GM18907 (cell line): Measurements from ENCODE around the gene LTBP1.

Source experiments
- ATAC-seq: cut with Tn5 transposase; IDR thresholded peaks from one replicate; pipeline ENCODE4 v1.9.1; 2021; ENCODE audit warnings: mild to moderate bottlenecking, moderate library complexity; ENCODE audit not compliant: unreplicated experiment

The LTBP1 gene

DNA sequence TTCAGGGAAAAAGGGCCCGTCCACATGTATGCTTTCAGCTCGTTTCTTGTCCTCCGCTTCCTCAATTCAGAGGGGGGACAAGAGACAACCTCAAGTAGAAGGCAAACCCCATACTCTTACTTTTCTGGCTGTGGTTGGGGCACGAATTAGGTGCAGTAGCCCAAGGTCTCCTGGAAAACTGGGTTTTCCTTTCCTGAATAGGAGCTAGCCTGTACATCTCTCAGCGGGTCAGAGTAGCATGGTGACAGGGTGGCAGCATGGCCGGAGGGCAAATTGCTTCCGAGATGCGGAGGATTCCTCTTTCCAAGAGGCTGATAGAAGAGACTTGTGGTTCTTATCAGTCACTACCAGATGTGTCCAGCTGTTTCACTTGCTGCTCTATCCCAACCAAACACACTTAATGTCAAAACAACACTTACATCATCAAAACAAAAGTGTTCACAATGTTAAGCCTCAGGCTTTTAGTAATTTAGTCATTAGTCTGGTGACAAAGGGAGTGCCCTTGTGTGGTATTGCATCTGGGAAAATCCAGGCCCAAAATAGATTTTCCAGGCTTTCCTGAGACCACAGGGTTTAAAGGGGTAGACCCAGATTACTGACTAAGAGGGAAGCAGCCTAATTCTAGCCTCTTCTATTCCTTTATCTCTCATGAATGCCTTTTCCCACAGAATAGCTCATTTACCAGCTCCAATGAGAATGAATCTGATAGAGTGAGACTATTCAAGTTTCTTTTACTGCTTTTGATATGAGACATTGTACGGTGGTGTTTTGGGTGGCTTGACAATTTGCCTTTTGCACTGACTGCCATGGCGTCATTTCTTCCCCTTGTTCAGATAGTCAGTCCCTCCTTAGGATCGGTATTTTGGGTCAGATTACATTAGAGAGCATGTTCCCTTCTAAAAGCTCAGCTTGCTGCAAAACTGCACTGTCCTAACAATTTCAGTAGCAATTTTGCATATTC lies 162.0 kb downstream of the LTBP1 start:
- no peak for ATAC-seq

GRCh38 chr2:33110461-33110860 lies 163.7 kb downstream of the LTBP1 start:
- ATAC-seq = no peak

- no peak for ATAC-seq
These were observed 164.3 kb downstream of the LTBP1 start for GRCh38 chr2:33111002-33111446.

GRCh38 chr2:33115196-33115595 lies 168.4 kb downstream of the LTBP1 start:
- no peak for ATAC-seq

- ATAC-seq = no peak
These were observed 169.0 kb downstream of the LTBP1 start for GRCh38 chr2:33115728-33116127.

GRCh38 chr2:33116799-33117198 lies 170.0 kb downstream of the LTBP1 start:
- ATAC-seq = no peak

DNA sequence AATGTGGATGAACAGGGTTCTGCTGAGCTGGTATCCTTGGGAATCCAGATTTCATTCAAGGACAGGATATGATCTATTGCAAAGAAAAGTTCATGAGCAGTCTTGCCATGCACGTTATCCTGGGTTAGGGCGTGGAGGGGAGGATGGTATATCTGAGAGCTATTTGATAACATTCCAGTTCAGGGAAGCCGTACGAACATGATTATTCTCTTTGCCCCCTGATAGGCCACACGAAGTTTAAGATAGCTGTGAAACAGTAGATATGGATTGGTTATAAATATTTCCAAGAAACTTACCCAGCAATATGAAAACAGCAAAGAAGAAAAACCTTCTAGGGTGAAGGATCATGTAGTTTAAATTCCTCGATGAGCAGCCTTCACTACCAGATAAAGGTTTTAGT lies 171.9 kb downstream of the LTBP1 start:
- ATAC-seq = no peak

GRCh38 chr2:33121416-33121815 lies 174.7 kb downstream of the LTBP1 start:
- no peak for ATAC-seq

DNA sequence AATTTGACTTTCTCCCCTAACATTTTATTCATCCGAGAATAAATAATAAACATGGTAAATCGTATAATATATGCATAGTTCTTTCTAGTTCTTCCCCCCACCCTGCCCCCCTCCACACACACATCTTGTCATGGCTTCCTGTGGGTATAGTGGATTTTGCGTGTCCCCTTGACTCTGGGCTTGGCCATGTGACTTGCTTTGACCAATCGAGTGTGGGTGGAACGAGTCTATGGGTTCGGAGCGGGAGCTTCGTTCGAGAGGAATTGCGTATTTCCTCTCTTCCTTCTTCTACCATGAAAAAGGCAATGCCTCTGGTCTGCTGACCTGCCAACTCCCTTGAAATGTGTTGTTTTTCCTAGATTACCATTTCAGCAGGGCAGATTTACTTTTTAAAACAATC lies 175.2 kb downstream of the LTBP1 start:
- ATAC-seq = no peak

DNA sequence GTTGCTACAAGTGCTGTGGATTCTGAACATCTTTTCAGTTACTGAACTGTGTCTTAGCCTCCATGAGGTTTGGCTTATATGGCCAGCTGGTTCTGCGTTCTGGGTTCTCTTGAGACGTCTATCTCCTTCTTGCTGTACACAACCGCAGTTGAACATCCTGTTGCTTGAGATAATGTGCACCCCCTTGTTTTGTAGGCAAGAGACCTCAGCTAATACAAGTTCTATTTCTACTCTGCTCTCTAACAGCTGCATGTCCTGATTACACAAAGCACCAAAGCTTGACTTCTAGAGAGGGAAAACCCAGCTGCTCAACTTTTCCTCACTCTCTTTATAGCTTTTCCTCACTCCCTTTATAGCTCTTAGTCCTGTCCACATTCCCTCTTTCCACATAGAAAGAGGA lies 176.0 kb downstream of the LTBP1 start:
- ATAC-seq = no peak

DNA sequence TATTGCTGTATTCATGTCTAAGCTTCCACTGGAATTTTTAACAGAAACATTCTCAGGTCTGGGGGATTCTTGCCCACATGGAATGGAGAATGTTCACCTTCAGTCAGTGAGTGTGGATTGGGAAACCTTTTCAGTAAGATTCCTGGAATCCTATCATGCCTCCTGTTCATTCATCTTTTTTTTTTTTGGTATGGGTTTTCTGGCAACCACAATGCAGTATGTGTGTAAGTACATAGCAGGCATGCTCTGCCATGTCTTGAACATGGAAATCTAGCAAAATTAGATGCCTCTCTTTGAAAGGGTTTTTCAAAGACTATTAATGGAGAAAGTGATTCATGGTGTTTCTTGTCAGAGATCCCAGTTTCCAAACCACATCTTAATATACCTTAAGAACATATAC lies 176.5 kb downstream of the LTBP1 start:
- ATAC-seq = no peak

DNA sequence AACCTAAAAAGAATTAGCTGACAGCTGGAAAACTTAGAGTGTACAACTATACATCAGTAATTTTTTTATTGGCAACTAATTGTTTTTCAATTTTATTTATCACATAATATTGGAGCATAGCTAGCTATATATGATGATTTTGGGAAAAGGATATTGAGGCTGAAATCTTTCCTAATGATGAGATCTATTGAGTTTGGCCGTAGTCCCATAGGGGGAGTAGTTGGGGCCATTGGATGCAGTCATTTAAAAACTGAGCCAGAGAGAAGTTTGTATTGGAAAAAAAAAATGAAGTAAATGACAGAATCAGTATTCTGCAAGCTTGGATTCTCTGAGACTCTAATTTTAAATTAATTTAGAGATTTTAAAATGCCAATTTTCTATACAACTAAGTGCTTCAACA lies 179.8 kb downstream of the LTBP1 start:
- no peak for ATAC-seq

- no peak for ATAC-seq
These were observed 180.2 kb downstream of the LTBP1 start for GRCh38 chr2:33126958-33127357.

DNA sequence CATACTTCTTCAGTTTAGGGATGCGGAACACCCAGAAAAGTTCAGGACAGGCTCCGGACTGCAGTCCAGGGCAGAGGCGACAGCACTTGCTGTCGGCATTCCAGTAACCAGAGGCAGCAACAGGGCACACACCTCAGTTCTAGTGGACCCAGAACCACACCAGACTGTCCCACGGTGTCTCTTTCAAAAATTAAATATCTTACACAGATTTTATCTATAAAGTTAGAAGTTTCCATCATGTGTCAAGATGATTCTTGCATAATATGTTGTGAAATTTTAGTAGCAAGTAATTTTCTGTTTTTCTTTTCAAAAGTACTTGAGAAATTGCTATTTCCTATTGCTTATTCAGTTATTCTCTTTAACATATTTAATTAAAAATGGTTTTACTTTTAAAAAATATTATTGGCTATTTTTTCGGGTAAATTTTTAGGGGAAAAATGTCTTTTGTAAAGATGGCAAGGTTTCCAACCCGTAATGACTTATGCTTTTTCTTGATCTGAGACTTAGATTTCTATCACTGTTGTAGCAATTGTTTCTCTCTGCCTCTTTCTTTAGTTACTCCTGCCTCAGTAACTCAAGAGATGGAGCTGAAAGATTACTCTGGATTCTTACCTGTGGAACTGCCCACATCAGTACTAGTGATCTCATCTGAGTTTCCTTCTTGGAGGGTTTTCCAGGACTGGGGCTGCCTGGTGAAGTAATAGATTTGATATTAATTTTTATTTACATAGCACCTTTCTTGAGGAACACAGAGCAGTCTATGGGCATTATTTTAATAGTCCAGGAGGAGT lies 182.7 kb downstream of the LTBP1 start:
- no peak for ATAC-seq

GRCh38 chr2:33130054-33130447 lies 183.3 kb downstream of the LTBP1 start:
- no peak for ATAC-seq

- no peak for ATAC-seq
These were observed 183.8 kb downstream of the LTBP1 start for GRCh38 chr2:33130544-33130943.

GRCh38 chr2:33131111-33131510 lies 184.4 kb downstream of the LTBP1 start:
- no peak for ATAC-seq

DNA sequence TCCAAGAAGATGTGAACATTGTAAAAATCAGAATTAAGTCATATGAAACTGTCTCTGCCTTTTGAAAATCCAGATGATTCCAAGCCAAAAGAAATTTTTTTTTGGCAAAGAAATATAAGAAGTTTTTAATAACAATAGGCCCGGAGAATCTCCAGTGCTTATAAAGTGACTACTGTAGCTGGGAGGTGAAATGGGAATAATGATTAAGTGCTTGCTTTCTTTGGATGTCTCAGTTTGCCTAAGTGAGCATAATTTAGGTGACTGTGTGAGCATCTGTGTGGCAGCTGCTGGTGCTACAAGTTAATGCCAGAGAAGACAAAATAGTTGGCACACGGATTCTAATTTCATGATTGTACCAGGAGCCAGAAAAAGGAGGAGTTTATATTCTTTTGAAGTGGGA lies 185.0 kb downstream of the LTBP1 start:
- ATAC-seq = no peak

- ATAC-seq = no peak
These were observed 186.8 kb downstream of the LTBP1 start for GRCh38 chr2:33133454-33133952.

- no peak for ATAC-seq
These were observed 187.5 kb downstream of the LTBP1 start for GRCh38 chr2:33134086-33134771.
